Lower leg skin (tissue), 3 donors: ENCODE data around the gene SPESP1.

Experiments used
- POLR2A ChIP-seq, 2 donors: fragments of 450-650 bp; IDR thresholded peaks; one replicate each; pipeline ENCODE4 v1.6.1; 2016 to 2017; ENCODE audit warnings: antibody characterized with exemption in 2 of 2, mild to moderate bottlenecking in 1 of 2, moderate library complexity in 1 of 2
- TF ChIP-seq, protein P1 (sequence below), 3 donors: fragments of 450-650 bp; IDR thresholded peaks; one replicate each; pipeline ENCODE4 v1.5.1; 2016; ENCODE audit warnings: antibody characterized with exemption in 3 of 3, mild to moderate bottlenecking in 3 of 3, moderate library complexity in 2 of 3

DNA sequence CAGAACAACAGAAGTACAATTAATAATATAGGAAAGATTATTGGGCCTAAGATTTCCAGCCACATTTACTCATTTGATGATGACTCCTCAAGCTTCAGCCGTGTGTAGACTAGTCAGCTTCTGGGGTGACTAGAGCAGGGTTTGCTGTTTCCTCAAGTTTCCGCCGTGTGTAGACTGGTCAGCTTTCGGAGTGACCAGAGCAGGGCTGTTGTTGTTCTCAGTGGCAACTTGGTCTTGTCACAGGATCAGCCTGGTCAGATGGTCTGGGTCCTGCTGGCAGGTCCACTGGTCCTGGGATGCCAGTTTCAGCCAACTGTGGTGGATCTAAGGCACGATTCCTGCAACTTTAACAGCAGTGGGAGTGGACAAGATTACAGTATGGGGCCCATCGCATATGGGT lies 62.4 kb downstream of the SPESP1 start:
- TF ChIP-seq, protein P1, sequence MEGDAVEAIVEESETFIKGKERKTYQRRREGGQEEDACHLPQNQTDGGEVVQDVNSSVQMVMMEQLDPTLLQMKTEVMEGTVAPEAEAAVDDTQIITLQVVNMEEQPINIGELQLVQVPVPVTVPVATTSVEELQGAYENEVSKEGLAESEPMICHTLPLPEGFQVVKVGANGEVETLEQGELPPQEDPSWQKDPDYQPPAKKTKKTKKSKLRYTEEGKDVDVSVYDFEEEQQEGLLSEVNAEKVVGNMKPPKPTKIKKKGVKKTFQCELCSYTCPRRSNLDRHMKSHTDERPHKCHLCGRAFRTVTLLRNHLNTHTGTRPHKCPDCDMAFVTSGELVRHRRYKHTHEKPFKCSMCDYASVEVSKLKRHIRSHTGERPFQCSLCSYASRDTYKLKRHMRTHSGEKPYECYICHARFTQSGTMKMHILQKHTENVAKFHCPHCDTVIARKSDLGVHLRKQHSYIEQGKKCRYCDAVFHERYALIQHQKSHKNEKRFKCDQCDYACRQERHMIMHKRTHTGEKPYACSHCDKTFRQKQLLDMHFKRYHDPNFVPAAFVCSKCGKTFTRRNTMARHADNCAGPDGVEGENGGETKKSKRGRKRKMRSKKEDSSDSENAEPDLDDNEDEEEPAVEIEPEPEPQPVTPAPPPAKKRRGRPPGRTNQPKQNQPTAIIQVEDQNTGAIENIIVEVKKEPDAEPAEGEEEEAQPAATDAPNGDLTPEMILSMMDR (IDR thresholded peaks at IDR 0.05): no peak
- TF ChIP-seq POLR2A (IDR thresholded peaks at IDR 0.05): no peak
